Neural cell (in vitro differentiated cells): Measurements from ENCODE around the gene KRT222.

ENCODE experiments used
- EP300 ChIP-seq: fragments of 450-650 bp; conservative IDR thresholded peaks from 2 replicates; pipeline ENCODE4 v1.6.1; 2014; ENCODE audit warnings: antibody characterized with exemption, mild to moderate bottlenecking, moderate library complexity; ENCODE audit not compliant: poor library complexity, severe bottlenecking
- EZH2 ChIP-seq: fragments of 200-600, 300-800 bp; shearing (Covaris generic), sonication (generic); IDR thresholded peaks from 2 replicates; pipeline ENCODE4 v1.6.1; 2014; ENCODE audit warnings: antibody characterized with exemption, low read length, borderline replicate concordance, mild to moderate bottlenecking; ENCODE audit not compliant: insufficient read depth, poor library complexity, severe bottlenecking
- MXI1 ChIP-seq: fragments of 450-650 bp; conservative IDR thresholded peaks from 2 replicates; pipeline ENCODE4 v1.6.1; 2014; ENCODE audit warnings: antibody characterized with exemption, mild to moderate bottlenecking; ENCODE audit not compliant: poor library complexity, severe bottlenecking
- POLR2AphosphoS5 ChIP-seq: IDR thresholded peaks from 2 replicates; pipeline ENCODE4 v1.6.1; 2012
- RAD21 ChIP-seq: fragments of 450-650 bp; conservative IDR thresholded peaks from 2 replicates; pipeline ENCODE4 v1.6.1; 2014; ENCODE audit warnings: antibody characterized with exemption, mild to moderate bottlenecking, moderate library complexity
- SMC3 ChIP-seq: fragments of 450-650 bp; conservative IDR thresholded peaks from 2 replicates; pipeline ENCODE4 v1.6.1; 2014; ENCODE audit warnings: antibody characterized with exemption, mild to moderate bottlenecking, moderate library complexity; ENCODE audit not compliant: poor library complexity
- TAF1 ChIP-seq: IDR thresholded peaks from 2 replicates; pipeline ENCODE4 v1.6.1; 2012; ENCODE audit warnings: low read depth
- TF ChIP-seq, protein P1 (sequence below): fragments of 450-650 bp; IDR thresholded peaks from 2 replicates; pipeline ENCODE4 v1.5.1; 2014; ENCODE audit warnings: antibody characterized with exemption, mild to moderate bottlenecking, moderate library complexity; ENCODE audit not compliant: poor library complexity, severe bottlenecking
- TF ChIP-seq, protein P2 (sequence below): IDR thresholded peaks from 2 replicates; pipeline ENCODE4 v1.6.1; 2012; ENCODE audit warnings: borderline replicate concordance

DNA sequence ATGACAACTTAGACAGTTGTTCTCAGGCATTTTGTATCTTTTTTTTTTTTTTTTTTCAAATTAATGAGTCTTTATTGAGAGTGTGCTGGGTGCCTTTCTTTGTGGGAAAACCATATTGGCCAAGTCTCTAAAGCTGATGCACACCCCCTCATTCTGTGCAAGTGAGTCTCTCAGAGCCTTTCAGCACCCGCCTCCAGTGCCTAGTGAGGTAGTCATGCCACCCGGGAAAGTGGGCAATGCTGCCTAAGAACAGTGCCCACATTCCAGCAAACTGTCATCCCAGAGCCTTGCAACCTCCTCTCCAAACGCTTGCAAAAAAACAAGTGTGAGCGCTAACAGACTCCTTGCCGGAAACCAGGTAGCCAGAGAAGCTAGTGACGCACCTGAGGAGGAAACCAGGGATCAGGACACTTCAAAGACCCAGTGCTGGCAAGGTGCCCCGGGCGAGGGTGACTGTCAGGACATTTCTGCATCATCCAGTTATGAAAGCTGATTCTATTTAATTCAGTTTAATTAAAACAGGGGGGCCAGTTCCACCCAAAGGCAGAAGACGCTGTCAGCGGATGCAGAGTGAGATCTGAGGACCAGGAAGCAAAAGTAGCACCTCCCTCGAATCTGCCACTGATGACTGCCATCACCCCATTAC lies 52.3 kb downstream of the KRT222 start:
- TF ChIP-seq, protein P1, sequence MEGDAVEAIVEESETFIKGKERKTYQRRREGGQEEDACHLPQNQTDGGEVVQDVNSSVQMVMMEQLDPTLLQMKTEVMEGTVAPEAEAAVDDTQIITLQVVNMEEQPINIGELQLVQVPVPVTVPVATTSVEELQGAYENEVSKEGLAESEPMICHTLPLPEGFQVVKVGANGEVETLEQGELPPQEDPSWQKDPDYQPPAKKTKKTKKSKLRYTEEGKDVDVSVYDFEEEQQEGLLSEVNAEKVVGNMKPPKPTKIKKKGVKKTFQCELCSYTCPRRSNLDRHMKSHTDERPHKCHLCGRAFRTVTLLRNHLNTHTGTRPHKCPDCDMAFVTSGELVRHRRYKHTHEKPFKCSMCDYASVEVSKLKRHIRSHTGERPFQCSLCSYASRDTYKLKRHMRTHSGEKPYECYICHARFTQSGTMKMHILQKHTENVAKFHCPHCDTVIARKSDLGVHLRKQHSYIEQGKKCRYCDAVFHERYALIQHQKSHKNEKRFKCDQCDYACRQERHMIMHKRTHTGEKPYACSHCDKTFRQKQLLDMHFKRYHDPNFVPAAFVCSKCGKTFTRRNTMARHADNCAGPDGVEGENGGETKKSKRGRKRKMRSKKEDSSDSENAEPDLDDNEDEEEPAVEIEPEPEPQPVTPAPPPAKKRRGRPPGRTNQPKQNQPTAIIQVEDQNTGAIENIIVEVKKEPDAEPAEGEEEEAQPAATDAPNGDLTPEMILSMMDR: no peak
- no peak for TF ChIP-seq POLR2AphosphoS5
- no peak for TF ChIP-seq SMC3
- TF ChIP-seq EP300: no peak
- TF ChIP-seq, protein P2, sequence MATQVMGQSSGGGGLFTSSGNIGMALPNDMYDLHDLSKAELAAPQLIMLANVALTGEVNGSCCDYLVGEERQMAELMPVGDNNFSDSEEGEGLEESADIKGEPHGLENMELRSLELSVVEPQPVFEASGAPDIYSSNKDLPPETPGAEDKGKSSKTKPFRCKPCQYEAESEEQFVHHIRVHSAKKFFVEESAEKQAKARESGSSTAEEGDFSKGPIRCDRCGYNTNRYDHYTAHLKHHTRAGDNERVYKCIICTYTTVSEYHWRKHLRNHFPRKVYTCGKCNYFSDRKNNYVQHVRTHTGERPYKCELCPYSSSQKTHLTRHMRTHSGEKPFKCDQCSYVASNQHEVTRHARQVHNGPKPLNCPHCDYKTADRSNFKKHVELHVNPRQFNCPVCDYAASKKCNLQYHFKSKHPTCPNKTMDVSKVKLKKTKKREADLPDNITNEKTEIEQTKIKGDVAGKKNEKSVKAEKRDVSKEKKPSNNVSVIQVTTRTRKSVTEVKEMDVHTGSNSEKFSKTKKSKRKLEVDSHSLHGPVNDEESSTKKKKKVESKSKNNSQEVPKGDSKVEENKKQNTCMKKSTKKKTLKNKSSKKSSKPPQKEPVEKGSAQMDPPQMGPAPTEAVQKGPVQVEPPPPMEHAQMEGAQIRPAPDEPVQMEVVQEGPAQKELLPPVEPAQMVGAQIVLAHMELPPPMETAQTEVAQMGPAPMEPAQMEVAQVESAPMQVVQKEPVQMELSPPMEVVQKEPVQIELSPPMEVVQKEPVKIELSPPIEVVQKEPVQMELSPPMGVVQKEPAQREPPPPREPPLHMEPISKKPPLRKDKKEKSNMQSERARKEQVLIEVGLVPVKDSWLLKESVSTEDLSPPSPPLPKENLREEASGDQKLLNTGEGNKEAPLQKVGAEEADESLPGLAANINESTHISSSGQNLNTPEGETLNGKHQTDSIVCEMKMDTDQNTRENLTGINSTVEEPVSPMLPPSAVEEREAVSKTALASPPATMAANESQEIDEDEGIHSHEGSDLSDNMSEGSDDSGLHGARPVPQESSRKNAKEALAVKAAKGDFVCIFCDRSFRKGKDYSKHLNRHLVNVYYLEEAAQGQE: no peak
- no peak for TF ChIP-seq TAF1
- no peak for TF ChIP-seq MXI1
- TF ChIP-seq EZH2: no peak
- TF ChIP-seq RAD21: no peak
